Activated CD4-positive, alpha-beta T cell treated with anti-CD3 and anti-CD28 coated beads, Interleukin-2, amount 50 U/mL, for 48 hours (primary cell): Measurements from ENCODE around the gene ZNF765.
A peak's percentile ranks its signal among the peaks of the same experiment; 100 is the strongest.
"Not testable (repeated sequence)": the region's sequence is repeated elsewhere in the genome, so short reads cannot be mapped to it uniquely, and the experiment has no call there.

Experiments
- DNase-seq, 2 experiments: peaks; one replicate each; pipeline ENCODE4 v3.0.0-alpha.2; 2020

Gene ZNF765

DNA sequence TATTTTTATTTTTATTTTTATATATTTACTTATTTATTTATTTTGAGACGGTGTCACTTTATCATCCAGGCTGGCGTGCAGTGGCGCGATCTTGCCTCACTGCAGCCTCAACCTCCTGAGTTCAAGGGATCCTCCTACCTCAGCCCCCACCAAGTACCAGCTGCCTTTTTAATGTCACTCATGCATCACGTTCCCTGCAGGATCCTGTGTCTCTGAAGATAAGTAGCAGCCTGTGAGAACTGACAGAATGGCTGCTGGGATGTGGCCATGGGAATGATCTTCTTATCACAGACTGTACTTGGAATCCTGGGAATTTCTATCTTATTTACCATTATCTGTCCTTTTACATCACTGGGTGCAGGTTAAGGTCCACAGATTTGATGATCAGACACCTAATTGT, 27.6 kb downstream of the ZNF765 start:
- DNase-seq: no peak

- DNase-seq: not testable (repeated sequence)
Observed at GRCh38 chr19:53423074-53423473, 28.1 kb downstream of the ZNF765 start.

DNA sequence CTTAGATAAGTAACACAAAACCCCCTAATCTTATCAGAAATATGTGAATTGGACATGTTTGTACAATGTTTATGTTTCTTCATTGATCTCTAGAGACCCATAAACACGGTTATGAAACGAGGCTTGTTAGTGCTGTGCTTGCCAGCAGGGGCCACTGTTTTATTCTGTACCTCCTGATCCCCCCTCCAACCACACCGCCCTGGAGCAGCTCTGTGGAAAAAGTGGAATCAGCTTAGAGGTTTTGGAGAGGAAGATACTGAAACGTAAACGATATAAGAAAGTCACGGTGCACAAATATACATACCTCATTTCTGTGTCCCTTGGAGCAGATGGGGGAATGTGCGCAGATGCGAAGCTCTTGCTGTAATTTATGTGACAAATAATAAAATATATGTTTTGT, 28.7 kb downstream of the ZNF765 start:
- DNase-seq: not testable (repeated sequence)

DNA sequence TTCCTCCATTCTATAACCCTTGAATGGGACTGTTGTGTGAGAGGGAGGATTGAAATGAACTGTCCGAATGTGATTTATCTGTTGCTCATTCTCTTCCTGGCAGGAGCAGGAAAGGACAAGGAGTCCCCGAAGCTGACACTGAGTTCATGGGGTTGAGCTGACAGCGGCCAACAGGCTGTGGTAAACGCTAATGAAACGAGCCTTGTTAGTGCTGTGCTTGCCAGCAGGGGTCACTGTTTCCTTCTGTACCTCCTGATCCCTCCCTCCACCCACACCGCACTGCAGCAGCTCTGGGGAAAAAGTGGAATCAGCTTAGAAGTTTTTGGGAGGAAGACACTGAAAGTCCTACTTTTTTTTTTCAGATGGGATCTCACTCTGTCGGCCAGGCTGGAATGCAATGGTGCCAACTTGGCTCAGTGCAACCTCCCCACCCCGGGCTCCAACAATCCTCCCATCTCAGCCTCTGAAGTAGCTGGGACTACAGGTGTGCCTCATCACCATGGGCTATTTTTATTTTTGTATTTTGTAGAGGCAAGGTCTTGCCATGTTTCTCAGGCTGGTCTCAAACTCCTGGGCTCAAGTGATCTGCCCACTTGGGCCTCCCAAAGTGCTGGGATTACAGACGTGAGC, 30.1 kb downstream of the ZNF765 start:
- DNase-seq: peak; percentile 66 to 74

DNA sequence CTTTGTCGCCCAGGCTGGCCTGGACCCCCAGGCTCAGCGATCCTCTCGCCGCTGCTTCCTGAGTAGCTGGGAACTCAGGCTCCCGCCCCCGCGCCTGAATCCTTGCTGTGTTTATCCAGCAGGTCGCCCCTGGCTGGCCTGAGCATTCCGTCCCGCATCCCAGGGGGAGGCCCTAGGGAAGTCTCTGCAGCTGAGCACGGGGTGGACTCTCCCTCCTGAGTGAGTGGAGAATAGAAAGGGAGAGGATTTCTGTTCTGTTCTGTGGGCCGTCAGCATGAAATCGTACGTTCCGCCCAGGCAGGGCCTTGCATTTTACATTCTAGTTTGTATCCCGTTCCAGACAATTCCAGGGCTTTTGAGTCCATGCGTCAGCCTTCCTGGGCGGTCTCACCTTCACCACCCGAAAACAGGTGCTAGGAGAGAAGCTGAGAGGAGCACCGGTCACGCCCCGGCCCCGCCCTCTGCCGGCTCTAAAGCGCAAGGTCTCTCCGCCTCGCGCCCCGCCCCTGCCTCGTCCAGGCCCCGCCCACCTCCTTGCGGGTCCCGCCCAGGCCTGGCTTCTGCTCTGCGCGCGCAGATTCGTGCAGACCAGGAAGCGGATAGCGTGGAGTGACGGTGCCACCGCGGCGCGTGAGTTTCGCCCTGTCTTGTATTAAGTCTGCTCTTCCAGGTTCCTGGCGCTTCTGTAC, 36.6 kb downstream of the ZNF765 start, which contains the start of gene ZNF761:
TSS of gene ZNF761 (plus strand) at position 586 of the 689 bp plus-strand sequence. CDS start 15,285 bp downstream, outside the sequence.
- DNase-seq: peak; percentile 98

GRCh38 chr19:53432088-53432661, 37.2 kb downstream of the ZNF765 start:
- no peak for DNase-seq

DNA sequence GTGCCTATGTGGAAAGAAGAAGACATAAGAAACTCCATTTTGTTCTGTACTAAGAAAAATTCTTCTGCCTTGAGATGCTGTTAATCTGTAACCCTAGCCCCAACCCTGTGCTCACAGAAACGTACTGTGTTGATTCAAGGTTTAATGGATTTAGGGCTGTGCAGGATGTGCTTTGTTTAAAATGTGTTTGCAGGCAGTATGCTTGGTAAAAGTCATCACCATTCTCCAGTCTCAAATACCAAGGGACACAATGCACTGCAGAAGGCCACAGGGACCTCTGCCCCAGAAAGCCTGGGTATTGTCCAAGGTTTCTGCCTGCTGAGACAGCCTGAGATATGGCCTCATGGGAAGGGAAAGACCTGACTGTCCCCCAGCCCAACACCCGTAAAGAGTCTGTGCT, 48.9 kb downstream of the ZNF765 start:
- not testable (repeated sequence) for DNase-seq

DNA sequence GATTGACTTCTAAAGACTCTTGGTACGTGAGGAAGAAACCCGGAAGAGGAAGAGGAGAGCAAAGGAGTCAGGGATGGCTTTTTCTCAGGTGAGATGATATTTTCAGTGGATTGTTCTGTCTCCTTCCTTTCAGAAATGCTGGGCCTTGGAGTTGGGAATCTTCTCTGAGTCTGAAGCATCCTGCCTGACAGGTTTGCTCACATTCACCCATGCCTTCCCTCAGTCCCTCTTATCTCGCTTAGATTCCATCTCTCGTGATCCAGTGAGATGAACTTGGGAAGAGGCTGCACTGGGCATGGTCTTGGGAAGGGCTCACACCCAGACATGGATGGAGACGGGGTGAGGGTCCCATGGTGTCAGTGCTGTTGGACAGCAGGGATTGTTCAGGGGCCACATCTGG, 52.2 kb downstream of the ZNF765 start:
- not testable (repeated sequence) for DNase-seq

GRCh38 chr19:53455828-53456227, 60.9 kb downstream of the ZNF765 start:
- no peak for DNase-seq

- DNase-seq: not testable (repeated sequence)
Observed at GRCh38 chr19:53460131-53460721, 65.3 kb downstream of the ZNF765 start.

GRCh38 chr19:53461866-53462265, 66.9 kb downstream of the ZNF765 start:
- no peak for DNase-seq

DNA sequence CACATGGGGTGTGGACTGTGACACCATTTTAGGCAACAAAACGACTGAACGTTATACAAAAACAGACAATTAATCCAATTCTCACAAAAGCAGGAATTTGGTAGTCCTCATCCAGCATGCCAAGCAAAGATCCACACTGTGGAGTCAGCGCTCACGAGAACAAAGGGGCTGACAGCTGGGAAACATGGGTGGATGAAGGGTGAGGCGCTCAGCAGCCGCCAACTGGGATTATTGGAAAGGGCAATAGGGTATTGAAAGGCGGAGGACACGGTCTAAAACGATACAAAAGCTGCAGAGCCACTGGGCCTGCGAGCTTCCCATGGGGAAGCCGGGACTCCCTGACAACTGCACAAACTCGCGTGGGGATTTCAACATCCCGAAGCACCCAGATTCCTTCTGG, 67.9 kb downstream of the ZNF765 start:
- no peak for DNase-seq

DNA sequence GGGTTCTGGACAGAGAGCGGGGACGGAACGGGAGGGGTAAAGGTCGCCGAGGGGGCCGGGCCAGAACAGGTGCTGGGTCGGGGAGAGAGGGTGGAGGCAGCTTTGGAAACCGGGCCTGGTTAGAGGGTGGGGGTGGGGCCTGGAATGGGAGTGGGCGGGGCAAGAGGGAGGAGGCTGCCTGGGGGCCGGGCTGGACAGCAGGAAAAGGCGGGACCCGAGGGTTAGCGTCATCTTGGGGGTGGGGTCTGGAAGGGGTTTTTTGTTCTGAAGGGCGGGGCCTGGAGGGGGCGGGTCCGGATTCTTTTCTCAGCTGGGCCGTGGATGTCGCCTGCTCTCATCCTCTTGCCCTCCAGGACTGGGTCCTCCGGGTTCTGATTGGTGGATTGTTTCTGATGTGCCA, 68.3 kb downstream of the ZNF765 start:
- DNase-seq: no peak

- DNase-seq: no peak
Observed at GRCh38 chr19:53466726-53467484, 72.0 kb downstream of the ZNF765 start.

DNA sequence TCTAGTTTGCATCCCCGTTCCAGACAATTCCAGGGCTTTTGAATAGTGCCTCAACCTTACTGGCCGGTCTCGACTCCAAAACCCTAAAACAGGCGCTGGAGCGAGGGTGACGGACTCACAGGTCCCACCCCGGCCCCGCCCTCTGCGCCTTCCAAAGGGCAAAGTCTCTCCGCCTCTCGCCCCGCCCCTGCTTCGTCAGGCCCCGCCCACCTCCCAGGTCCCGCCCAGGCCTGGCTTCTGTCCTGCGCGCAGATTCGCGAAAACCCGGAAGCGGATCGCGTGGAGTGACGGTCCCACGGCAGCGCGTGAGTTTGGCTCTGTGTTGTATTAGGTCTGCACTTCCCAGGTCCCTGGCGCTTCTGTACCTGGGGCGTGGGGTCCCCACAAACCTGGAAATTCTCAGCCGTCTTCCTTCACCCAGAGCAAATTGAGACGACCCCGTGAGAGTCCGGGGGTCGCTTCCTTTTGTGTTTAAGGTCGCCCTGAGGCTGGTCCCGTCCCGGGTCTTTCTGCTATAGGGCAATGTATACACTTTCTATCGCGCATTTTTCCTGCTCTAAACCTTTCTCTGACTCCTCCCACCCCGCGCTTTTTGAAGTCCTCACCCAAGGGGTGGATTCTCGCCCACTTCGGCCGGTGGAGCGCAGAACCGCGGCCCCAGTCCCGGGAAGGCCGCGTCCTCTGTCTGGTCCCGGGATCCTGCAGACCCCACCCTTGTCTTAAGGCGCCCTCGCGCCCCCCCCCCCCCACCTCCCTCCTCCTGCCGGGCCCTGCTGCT, 72.7 kb downstream of the ZNF765 start, which contains the start of gene ZNF813:
TSS of gene ZNF813 (plus strand) at position 249 of the 778 bp plus-strand sequence. CDS start 16,090 bp downstream, outside the sequence.
- DNase-seq: peak; percentile 98

DNA sequence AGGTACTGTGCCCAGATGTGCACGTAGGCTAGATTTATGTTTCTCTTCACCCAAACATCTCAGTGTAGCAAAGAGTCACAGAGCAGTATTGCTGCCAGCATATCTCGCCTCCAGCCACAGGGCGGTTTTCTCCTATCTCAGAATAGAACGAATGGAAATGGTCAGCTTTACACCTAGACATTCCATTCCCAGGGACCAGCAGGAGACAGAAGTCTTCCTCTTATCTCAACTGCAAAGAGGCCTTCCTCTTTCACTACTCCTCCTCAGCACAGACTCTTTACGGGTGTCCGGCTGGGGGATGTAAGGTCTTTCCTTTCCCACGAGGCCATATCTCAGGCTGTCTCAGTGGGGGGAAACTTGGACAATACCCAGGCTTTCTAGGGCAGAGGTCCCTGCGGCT, 73.7 kb downstream of the ZNF765 start:
- DNase-seq: not testable (repeated sequence)

GRCh38 chr19:53471916-53472315, 77.0 kb downstream of the ZNF765 start:
- no peak for DNase-seq

GRCh38 chr19:53474832-53475231, 79.9 kb downstream of the ZNF765 start:
- DNase-seq: not testable (repeated sequence)

- not testable (repeated sequence) for DNase-seq
Observed at GRCh38 chr19:53475470-53475869, 80.5 kb downstream of the ZNF765 start.
